NCI-H128 (cell line): ENCODE measurements around the gene PEX5L.

Source experiments
- DNase-seq: peaks from one replicate; lab custom pipeline; 2025; ENCODE audit not compliant: unreplicated experiment; lab: John Stamatoyannopoulos, UW

PEX5L gene

DNA sequence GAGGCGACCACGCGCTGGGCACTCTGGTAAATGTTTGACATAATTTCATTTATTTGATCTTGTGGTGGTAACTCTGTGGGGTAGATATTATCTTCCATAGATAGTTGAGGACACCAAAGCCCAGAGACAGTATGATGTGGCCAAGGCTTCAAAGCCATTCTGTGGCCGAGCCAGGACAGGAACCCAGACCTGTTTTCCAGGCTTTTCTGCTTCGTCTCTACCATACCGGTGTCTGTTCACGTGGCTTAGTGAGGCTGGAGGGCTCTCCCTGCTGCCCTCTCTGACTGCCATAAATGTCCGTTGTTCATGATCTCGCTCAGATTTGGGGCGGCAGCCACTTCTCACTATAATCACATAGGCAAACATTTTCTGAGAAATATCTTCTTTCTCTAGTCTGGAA is 134.7 kb downstream of the PEX5L start:
- no peak for DNase-seq

DNA sequence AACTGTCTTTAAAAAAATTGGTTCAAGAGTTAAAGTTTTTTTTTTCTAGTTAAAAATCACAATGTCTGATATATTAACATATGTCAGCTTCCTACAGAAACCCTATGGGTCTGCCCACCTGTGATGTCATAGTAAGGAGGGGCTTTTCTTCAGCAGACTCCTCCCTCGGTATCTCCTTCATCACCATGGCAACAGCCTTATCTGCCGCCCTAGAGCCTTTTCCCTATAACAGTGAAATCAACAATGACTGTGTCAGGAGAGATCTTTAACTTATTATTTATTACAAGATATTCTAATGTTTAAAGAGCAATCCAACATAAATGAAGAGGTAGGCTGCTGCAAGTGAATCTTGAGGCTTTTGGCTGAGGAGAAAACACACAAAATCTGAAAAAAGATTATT is 138.7 kb downstream of the PEX5L start:
- no peak for DNase-seq

DNA sequence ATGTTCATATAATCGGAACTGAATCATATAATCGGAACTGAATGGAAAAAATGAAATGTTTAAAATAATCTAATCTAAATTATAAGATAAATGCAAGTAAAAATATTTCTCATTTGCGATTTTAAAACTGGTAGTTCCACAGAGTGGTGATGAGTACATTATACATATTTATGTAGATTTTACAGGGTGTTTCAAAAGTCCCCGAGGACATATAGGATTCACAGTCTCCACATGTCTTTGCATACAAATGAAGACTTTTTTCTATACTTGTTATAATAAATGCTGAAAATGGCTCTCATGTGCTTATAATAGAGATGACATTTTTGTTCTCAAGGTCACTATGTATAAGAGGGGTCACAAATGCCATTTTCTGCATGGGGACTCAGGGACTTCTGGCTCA is 139.5 kb downstream of the PEX5L start:
- DNase-seq = no peak

DNA sequence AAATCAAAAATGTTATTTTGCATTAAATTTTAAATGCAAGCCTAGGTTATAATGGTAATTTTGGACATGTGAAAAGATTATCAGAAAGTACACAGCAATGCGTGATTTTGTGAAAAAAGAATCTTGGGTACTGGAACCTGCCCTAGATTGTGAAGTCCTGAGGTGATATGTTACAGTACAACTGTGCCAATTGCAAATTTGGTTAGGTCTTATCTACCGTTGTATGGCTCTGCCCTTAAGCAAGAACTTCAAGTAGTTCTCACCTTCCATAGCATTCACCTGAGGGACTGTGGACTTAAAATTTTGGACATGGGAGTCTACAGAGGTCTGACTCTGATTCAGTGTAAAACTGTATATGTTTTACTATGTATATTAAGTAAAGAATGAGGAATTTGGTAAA is 140.2 kb downstream of the PEX5L start:
- no peak for DNase-seq

DNA sequence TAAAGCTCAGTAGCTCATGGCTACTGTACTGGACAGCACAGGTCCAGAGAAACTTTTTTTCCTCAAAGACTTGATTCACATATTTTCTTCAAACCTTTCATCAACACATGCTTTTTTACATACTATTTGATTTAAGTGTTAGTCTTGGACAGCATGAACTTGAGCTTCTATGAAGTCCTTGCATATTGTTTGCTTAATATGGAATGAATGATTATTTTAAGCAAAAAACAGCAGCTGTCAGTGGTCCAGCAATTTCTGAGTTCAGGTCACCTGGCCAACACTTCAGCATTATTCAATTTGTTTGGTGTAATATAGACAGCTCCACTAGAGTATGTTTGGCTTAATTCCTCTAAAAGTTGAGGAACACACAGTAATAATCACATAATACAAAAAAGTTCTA is 141.4 kb downstream of the PEX5L start:
- DNase-seq = no peak

DNA sequence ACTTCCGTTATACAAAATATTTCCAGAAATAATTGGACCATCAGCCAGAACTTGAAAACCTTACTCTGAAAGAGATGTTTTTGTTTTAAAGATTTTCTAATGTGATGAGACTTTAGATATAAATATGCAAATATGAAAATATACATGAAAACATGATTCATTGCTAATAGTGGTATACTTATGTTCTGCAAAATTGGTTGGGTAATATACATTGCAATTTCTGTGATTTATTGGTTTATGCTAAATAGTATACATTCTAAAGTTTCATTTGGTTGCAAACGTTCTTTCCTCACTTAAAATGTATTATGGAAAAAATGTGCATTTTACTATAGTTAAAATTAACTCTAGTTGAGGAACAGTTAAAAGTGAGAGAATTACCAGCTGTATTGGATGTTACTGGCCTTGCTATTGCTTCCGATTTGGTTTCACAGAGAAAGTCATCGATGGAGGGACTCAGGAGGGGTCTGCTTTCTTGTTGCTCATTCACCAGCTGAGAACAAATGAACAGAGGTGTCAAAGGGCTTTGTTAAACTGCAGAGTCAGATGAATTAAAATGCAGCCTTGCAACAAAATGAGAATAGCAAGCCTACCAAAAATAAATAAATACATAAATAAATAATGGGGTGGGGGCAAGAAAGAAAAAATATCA is 149.3 kb downstream of the PEX5L start:
- DNase-seq = no peak

DNA sequence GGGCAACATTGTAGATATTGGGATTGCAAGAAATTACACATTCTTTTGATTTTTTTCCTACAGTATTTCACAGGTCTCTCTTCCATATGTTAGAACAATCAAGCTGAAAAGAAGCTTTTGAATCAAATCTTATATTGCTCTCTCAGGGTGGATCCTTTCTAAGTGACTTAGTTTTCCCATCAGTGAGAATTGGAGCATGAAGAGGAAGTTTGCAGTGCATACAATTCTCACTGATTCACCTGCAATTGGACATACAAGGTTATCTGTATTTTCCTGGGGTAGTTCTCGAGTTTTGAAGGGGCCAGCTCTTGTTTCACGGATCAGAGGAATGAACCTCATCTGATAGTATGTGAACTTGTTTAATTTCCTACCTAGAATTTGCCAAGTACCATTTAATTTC is 150.8 kb downstream of the PEX5L start:
- DNase-seq = no peak

DNA sequence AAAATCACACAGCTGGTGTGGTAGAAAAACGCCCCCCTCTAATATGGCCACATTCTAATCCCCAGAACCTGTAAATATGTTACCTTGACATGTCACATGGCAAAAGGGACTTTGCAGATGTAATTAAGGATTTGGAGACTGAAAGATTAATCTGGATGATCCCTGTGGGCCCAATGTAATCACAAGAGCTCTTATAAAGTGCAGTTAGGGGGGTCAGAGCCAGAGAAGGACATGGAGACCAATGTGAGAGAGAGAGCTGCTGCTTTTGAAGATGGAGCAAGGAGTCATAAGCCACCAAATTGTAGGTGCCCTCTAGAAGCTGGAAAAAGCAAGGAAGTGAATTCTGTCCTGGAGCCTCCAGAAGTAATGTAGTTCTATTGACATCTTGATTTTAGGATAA is 152.6 kb downstream of the PEX5L start:
- DNase-seq = no peak

DNA sequence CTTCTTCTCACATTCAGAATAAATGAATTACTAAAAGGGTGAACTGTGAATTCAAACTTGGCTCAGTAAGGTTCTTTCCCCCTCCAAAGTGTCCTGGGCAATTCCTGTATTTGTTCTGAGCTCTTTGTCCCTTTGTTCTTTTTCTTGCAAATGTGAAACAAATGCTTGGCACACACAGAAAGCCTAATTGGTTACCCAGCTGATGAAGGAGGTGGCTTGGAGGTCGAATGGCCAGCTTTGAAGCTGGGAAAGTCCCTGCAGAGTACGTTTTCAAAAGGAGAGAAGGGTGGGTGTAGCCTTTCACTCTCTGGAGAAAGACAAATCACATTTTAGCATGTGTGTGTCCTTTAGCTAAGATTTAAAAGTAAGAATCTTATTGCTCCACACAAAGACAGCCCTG is 154.4 kb downstream of the PEX5L start:
- no peak for DNase-seq

DNA sequence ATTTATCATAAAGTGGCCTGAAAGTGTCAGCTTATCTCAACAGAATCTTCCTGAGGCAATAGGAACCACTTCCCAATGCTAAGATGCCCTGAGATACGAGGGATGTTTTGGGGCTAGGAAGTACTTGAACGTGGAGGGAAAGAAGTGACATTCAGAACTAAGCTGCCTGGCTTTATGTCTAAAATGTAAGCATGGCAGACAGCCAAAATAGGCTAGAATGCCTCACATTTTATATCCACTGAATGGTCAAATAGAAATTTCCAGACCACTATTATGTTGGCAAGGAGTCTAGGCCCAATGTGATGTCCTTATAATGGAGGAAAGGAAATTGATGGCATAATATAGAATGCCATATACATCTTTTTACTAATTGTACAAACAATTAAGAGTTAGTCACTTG is 154.9 kb downstream of the PEX5L start:
- no peak for DNase-seq

DNA sequence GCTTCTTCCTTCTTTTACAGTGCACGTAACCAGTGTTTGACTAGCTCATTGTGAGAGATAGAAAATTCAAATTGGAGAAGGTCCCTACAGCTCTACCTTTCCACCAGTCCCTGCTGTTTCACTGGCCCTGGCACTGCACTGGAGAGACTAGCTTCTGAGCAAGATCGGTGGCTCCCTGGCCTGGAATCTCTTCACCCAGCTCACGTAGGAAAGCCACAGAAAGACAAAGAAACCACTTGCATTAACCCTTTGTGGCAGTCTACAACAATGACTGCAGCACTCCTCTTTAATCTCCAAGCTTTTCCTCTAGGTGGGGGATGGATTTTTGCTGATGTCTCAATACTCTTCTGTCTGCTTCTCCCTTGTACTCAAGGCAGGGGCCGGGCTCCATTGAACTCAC is 155.9 kb downstream of the PEX5L start:
- DNase-seq = no peak

DNA sequence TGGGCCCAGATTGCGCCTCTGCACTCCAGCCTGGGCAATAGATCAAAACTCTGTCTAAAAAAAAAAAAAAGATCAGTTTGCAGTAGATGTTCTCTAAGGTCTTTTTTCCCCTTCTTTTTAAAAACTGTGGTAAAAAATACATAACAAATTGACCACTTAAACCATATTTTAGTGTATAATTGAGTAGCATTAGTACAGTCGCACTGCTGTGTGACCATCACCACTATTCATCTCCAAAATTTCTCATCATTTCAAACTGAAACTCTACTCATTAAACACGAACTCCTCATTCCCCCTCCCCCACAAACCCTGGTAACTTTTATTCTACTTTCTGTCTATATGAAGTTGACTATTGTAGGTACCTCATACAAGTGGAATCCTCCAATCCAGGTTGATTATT is 160.3 kb downstream of the PEX5L start:
- DNase-seq = no peak

DNA sequence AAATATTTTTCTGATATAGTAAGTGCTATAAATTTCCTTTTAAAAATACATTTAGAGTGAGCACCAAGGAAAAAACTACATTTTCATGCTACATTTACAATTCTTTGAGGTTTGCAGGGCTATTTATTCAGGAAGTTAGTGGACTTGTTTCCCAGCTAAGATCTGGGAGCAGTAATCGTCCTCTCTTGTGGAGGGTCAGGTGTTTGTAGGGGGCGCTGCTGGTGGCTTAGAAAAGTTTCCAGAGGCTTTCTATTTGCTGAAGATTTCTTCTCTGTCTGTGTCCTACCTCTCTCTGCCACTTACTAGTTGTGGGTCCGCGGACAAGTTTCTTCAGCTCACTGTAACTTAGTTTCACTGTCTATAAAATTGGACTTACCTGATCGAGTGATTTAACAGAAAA is 163.9 kb downstream of the PEX5L start:
- DNase-seq = no peak

DNA sequence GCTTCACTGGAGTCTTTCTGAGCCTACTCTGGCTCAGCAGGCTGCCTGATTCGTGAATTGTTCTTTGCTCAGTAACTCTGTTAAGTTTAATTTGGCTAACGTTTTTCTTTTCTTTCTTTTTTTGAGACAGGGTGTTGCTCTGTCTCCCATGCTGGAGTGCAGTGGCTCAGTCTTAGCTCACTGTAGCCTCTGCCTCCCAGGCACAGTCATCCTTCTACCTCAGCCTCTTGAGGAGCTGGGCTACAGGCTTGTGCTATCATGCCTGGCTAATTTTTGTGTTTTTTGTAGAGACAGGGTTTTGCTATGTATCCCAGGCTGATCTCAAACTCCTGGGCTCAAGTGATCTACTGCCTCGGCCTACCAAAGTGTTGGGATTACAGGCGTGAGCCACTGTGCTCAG is 165.0 kb downstream of the PEX5L start:
- no peak for DNase-seq

DNA sequence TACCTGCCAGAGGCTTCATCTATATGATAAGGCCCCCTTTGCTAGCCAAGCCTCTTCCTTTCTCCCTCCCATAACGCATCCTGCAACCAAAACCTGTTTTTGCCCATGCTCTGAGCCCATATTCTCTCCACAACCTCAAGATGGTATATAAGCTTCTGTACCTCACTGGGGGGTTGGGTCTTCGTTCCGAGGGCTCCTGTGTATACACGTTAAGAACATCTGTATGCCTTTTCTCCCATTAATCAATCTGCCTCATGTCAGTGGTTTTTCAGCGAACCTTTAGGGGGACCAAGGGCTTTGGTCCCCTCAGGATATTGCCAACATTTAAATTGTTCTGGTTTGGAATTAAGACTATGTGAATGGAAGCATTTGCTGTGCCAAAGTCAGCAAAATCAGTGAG is 168.0 kb downstream of the PEX5L start:
- no peak for DNase-seq

DNA sequence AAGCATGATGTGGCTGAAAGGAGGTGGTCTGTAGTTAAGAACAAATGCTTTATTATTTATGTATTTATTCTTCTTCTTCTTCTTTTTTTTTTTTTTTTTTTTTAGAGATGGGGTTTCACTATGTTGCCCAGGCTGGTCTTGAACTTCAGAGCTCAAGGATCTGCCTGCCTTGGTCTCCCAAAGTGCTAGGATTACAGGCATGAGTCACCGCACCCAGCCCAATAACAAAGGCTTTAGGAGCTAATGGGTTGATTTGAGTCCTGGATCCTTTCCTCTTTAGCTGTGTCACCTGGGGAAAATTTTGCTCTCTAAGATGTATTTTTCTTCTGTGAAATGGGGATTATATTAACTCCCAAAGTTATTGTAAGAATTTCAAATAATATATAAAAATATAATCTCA is 168.8 kb downstream of the PEX5L start:
- no peak for DNase-seq

DNA sequence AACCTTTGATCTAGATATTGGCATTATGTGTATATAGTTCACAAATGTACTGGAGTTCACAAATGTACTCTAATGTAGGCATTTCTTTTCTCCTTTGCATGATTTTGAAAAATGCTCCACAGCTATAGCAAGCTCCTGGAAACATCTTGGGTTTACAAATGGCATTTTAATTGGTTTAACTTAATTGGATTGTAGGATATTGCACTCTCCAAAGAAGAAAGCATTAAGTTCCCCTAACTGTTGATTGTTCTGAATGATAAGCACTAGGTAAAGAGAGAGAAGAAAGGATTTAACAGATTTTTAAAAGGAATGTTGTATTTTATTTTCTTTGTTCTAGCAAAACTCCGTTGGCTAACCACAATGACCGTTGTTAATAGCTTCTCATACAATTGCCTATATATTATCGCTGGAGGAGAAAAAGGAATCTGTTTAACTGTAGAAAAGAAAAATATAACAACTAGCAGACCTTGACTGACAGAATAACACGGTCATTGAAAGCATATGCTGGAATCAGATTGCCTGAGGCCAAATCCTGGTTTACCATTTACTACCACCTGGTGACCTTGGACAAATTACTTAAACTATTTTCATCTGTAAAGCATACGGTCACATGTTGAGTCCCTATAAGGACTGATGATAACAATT is 170.8 kb downstream of the PEX5L start:
- DNase-seq = no peak

DNA sequence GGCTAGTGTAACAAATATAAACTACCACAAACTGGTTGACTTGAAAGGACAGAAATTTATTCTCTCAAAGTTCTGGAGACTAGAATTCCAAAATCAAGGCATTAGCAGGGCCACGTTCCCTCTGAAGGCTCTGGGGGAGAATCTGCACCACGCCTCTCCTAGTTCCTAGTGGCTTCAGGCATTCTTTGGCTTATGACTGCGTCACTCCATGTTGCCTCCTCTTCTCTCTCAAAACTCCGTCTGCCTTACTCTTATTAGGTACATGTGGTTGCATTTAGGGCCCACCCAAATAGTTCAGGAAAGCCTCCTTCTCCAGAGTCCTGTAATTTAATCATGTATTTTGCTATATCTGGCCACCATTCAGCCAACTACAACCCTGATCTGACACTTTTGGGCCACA is 174.8 kb downstream of the PEX5L start:
- DNase-seq = no peak

DNA sequence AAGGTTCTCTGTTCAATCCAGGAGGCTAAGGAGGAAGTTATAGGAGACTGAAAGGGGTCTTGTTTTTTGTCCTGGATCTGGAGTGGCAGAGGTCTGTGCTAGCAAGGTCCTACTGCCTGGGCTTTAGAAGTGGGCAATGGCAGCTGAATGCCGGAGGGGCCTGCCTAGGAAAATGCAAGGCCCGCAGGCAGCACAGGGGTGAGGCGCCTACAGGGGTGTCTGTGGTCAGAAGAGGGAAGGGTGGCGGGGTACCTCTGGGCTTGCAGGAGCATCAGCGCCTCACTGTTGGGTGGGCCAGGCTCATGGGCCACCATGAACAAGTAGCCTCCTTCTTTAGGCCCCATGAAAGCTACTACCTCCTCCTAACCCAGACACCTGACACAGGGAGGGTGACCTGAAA is 175.4 kb downstream of the PEX5L start:
- DNase-seq = no peak

DNA sequence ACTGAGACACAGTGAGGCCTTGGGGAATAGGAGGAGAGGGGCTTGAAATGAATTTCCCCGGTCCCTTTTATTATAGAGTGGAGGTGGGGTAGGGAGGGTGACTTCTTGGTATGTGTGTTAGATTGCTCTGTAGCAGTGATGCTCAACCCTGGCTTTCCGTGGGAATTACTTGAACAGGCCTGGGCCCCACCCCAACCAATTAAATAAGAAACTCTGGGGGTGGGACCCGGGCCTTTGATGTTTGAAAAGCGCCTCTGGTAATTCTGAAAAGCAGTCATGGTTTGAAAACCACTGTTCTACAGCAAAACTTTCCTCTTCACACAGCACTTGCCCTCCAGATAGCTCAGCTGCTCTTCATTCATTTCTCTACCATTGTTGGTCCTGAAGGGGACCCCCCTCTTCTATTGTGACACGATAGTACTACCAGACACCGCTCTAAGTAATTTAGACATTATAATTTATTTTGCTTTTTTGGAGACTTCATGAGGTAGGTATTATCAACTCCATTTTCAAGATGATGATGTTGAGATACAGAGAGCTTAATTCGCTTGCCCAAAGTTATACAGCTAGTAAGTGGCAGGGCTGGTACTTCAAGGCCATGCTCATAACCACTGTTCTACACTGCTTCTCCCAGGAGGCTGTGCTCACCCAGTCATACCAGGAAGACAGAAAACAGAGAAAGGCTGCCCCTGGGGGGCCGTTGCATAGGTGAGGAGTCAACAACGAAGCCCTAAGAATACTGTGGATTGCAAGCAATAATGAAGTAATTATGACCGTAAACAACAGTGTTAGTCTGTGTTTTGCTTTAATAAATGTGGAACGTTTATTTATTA is 176.2 kb downstream of the PEX5L start:
- DNase-seq = no peak

DNA sequence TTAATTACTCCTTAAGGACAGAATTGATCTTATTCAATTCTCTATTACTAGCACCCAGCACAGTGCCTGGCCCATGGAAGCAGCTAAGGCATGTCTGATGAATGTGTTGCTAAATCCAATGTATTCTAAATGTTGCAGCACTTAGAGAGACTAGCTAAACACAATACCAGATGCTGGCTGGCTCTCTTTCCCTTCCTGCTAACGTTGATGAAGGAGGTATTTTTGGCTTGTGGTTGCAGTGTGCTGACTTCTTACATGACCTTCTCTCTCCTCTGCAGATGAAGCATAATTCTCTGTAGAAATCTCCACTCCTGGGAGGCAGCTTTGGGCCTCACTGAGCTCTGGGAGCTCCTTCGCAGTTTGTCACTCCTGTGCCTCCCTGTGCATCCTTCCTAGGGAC is 183.6 kb downstream of the PEX5L start:
- DNase-seq = no peak

DNA sequence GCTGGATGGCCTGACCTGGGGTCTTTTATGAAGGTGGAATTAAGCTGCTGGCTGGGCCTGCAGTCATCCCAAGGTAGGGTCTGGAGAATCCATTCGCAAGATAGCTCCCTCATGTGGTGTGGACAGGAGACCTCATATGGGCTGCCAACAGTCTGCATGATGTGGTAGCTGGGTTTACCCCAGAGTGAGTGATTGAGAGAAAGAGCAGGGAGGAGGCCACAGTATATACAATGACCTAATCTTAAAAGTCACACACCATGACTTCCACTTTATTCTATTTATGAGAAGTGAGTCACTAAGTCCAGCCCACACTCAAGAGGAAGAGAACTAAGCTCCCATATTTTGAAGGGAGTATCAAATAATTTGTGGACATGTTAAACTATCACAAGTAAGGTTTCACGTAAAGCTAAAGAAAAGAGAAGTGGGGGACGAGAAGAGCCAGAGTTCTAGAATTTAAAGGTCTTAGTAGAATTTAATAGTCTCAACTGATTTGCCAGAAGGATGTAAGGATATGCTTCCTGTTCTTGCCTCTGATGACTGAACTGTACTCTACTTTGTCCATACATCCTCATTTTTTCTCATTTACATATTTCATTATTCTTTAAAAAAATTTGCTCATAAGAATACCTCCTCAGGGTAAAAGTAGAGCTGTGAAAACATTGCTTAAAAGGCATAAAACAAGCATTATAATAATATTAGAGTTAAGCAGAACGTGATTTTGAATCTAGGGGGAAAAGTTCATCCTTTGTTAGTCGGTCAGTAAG is 184.4 kb downstream of the PEX5L start:
- no peak for DNase-seq
